Smooth muscle cell (in vitro differentiated cells): ENCODE measurements around the gene ABCA4. TPM values are rescaled to one million over a fixed set of nuclear protein-coding genes. Genes with fewer than 3 reads are reported as not detected.

Experiments
- DNase-seq: peaks from one replicate; lab custom pipeline; 2025; ENCODE audit not compliant: unreplicated experiment; lab: John Stamatoyannopoulos, UW
- H2AFZ ChIP-seq: fragments of 200-600 bp; sonication (generic); 2 replicates; pipeline ENCODE4 v1.6.0; 2016; ENCODE audit warnings: antibody characterized with exemption, low read depth, mild to moderate bottlenecking
- H3F3A ChIP-seq: fragments of 200-600 bp; sonication (generic); 2 replicates; pipeline ENCODE4 v1.6.0; 2017; ENCODE audit warnings: antibody characterized with exemption, low read depth
- H3K27ac ChIP-seq: fragments of 200-600 bp; sonication (generic); 2 replicates; pipeline ENCODE4 v1.5.1; 2016; ENCODE audit warnings: low read depth, mild to moderate bottlenecking
- H3K27me3 ChIP-seq: fragments of 200-600 bp; sonication (generic); 2 replicates; pipeline ENCODE4 v1.6.1; 2016; ENCODE audit warnings: low read depth, mild to moderate bottlenecking
- H3K36me3 ChIP-seq: fragments of 200-600 bp; sonication (generic); 2 replicates; pipeline ENCODE4 v1.5.1; 2016; ENCODE audit warnings: low read depth
- H3K4me1 ChIP-seq: fragments of 200-600 bp; sonication (generic); 2 replicates; pipeline ENCODE4 v1.5.1; 2016; ENCODE audit warnings: low read depth
- H3K4me2 ChIP-seq: fragments of 200-600 bp; sonication (generic); 2 replicates; pipeline ENCODE4 v1.6.0; 2016; ENCODE audit warnings: mild to moderate bottlenecking
- H3K4me3 ChIP-seq: fragments of 200-600 bp; sonication (generic); 2 replicates; pipeline ENCODE4 v1.5.1; 2016; ENCODE audit warnings: mild to moderate bottlenecking
- H3K79me2 ChIP-seq: fragments of 200-600 bp; sonication (generic); 2 replicates; pipeline ENCODE4 v1.6.0; 2016; ENCODE audit warnings: low read depth, mild to moderate bottlenecking
- H3K9ac ChIP-seq: fragments of 200-600 bp; sonication (generic); 2 replicates; pipeline ENCODE4 v1.6.0; 2016; ENCODE audit warnings: low read depth
- H3K9me3 ChIP-seq: fragments of 200-600 bp; sonication (generic); replicated peaks from 2 replicates; pipeline ENCODE4 v1.5.1; 2016; ENCODE audit warnings: low read depth
- H4K20me1 ChIP-seq: fragments of 200-600 bp; sonication (generic); 2 replicates; pipeline ENCODE4 v1.6.0; 2016; ENCODE audit warnings: low read depth
- WGBS: methylation state at CpG from one replicate; pipeline ENCODE4 v1.1.7; 2016; ENCODE audit warnings: low lambda C conversion rate; 5-methylcytosine and 5-hydroxymethylcytosine counted together
- polyA plus RNA-seq: library from polyadenylated mRNA; unstranded; fragments of >200 nt; fragmentation: Nextera tagmentation; extraction: Ambion mirVana; gene quantifications from 2 replicates; pipeline ENCODE4 v1.2.1, GENCODE V29; 2016
- total RNA-seq: library from RNA; depleted of rRNA; stranded (reverse); fragments of >200 nt; gene quantifications from 2 replicates; pipeline ENCODE4 v1.2.3, GENCODE V29; 2014
- TF ChIP-seq, protein P1 (sequence below): fragments of 200-600 bp; sonication (generic); IDR thresholded peaks from 2 replicates; pipeline ENCODE4 v1.5.1; 2017; ENCODE audit warnings: borderline replicate concordance, mild to moderate bottlenecking, antibody characterized with exemption; ENCODE audit not compliant: insufficient read depth, poor library complexity, severe bottlenecking

Gene ABCA4
- total and polyA plus RNA-seq, 2 experiments from 2014 or later, result 0.46 to 0.99 TPM

GRCh38 chr1:94126651-94127050 lies 5.7 kb upstream of the ABCA4 start:
- Histone ChIP-seq H3K9ac (no peak overlapping the region), H3K27me3 (no peaks in the 10 kb centered on the region), H3F3A (peaks cover 3% of the 10 kb centered on the region), H4K20me1 (no peaks in the 10 kb centered on the region), H3K79me2 (no peaks in the 10 kb centered on the region), H3K4me1 (peaks cover under 1% of the 10 kb centered on the region), H3K9me3 (no peaks in the 10 kb centered on the region), H3K27ac (no peak overlapping the region), H3K4me3 (no peak overlapping the region), H3K4me2 (no peak overlapping the region), H3K36me3 (no peaks in the 10 kb centered on the region), H2AFZ (no peak overlapping the region)
- WGBS, result 93% methylated on average over 3 of the region's 3 CpGs
- DNase-seq, result no peak
- TF ChIP-seq, protein P1, sequence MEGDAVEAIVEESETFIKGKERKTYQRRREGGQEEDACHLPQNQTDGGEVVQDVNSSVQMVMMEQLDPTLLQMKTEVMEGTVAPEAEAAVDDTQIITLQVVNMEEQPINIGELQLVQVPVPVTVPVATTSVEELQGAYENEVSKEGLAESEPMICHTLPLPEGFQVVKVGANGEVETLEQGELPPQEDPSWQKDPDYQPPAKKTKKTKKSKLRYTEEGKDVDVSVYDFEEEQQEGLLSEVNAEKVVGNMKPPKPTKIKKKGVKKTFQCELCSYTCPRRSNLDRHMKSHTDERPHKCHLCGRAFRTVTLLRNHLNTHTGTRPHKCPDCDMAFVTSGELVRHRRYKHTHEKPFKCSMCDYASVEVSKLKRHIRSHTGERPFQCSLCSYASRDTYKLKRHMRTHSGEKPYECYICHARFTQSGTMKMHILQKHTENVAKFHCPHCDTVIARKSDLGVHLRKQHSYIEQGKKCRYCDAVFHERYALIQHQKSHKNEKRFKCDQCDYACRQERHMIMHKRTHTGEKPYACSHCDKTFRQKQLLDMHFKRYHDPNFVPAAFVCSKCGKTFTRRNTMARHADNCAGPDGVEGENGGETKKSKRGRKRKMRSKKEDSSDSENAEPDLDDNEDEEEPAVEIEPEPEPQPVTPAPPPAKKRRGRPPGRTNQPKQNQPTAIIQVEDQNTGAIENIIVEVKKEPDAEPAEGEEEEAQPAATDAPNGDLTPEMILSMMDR, result no peak

DNA sequence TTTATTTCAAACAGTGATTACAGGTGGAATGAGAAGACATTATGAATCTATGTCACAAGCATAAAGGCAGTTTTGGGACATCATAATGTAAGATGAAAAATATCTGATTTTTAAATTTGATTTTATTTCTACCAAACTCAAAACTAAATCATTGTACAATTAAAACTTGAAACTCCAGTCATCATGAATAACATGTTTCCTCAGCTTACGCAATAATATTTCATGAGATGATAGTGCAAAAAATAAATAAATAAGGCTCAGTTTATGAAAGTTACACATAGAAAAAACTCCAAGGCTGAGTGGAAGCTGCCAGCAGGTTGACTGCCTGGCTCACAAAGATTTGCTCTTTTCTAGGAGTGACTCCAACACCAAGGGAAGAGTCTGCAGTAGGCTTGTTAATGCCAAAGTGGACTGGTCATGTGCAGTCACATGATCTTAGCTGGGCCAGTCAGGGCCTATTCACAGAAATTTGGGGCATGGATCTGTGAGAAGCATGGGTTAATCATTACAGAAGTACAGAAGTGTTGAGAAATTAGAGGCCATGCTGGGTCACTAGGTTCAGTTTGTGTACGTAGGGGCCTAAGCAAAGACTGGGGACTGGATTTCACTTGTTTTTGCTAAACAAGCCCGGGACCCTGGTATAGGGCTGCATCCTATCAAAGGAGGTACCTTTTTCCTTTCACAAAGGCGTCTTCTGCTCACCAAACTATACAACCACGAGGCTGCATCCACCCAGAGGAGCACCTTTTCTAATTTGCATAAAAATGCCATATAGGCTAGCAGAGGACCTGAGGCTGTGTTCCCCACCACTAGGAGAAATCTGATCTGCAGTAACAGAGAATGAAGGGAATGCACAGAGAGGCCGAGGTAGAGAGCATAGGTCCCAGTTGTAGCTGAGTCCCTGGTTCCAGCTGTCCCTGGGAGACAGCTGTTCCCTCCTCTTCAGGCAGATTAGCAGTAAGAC lies 4.9 kb upstream of the ABCA4 start:
- no peak for DNase-seq
- H3K9me3 ChIP-seq, result no peaks in the 10 kb centered on the region
- H3K9ac ChIP-seq, result no peak overlapping the region
- H3K36me3 ChIP-seq, result no peaks in the 10 kb centered on the region
- H3K27me3 ChIP-seq, result no peaks in the 10 kb centered on the region
- TF ChIP-seq, protein P1, result no peak
- H3K4me1 ChIP-seq, result peaks cover 9% of the 10 kb centered on the region
- H3F3A ChIP-seq, result peaks cover 9% of the 10 kb centered on the region
- no peak overlapping the region for H2AFZ ChIP-seq
- no peak overlapping the region for H3K4me3 ChIP-seq
- no peak overlapping the region for H3K4me2 ChIP-seq
- H4K20me1 ChIP-seq, result no peaks in the 10 kb centered on the region
- H3K27ac ChIP-seq, result no peak overlapping the region
- H3K79me2 ChIP-seq, result no peaks in the 10 kb centered on the region
- WGBS, result 52% methylated on average over 6 of the region's 6 CpGs

- Histone ChIP-seq H3F3A (peaks cover 9% of the 10 kb centered on the region), H3K9ac (no peak overlapping the region), H3K4me1 (peaks cover 22% of the 10 kb centered on the region), H3K4me3 (no peak overlapping the region), H3K27me3 (no peaks in the 10 kb centered on the region), H3K36me3 (no peaks in the 10 kb centered on the region), H3K79me2 (no peaks in the 10 kb centered on the region), H2AFZ (no peak overlapping the region), H3K9me3 (no peaks in the 10 kb centered on the region), H4K20me1 (no peaks in the 10 kb centered on the region), H3K27ac (no peak overlapping the region), H3K4me2 (no peak overlapping the region)
- no peak for DNase-seq
- 94% methylated on average over 1 of the region's 1 CpG for WGBS
- TF ChIP-seq, protein P1, result no peak
Observed at GRCh38 chr1:94124538-94124937, 3.6 kb upstream of the ABCA4 start.
